ENCODE results near the gene GRK5.

The GRK5 gene

GRCh38 chr10:119362122-119362521, 154.8 kb downstream of the GRK5 start:
- Histone ChIP-seq H3K9me3 (no peaks in the 10 kb centered on the region), H3K36me3 (no peaks in the 10 kb centered on the region), H3K4me3 (ENCODE audit: low read depth, low read length) (no peak overlapping the region), H3K27me3 (no peaks in the 10 kb centered on the region), H3K4me1 (no peaks in the 10 kb centered on the region)
- no peak for DNase-seq
- no peak for TF ChIP-seq CTCF (IDR thresholded peaks at IDR 0.05; ENCODE audit: low read depth, low read length)

DNA sequence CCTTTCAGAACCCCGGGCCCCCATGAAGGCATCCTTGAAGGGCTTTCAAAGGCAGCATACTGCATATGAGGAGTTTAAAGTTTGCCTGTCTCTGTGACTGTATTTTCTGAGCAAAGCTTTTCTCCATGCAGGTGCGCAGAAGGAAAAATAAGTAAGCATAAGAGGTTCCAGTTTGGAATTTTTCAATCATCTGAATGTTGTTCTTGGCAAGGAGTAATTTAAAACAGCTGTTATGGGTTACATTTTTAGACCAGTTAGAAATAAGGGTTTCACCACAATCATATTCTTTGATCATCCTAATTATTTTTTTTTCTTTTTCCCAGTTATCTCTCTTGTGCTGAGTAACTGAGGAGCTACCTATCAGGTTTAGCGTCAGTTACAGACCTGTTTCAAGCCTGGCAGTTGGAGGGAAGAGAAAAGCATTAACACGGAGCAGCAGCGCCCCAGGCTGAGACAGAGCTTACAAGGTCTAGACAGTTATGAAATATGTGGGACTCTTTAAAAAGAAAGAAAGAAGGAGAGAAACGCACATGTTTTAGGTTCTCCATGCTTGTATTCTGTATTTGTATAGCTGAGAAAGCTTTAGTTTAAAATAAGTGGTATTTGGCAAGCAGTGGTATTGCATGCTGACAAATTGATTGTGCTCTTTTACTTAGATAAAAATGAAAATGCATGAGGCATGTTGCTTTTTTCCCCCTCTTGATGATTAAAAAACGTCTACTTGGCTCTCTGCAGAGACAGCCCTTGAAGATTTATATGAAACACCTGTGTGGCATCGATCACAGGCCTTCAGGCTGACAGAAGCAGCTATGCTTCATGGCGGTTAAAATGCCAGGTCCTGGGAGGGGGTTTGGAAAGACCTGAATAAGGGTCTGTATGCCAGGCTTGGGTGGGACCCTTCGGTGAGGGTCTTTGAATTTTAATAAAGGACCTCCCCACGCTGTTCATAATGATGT, 157.6 kb downstream of the GRK5 start:
- no peak overlapping the region for H3K4me3 ChIP-seq (ENCODE audit: low read depth, low read length)
- DNase-seq = no peak
- no peaks in the 10 kb centered on the region for H3K9me3 ChIP-seq
- no peaks in the 10 kb centered on the region for H3K4me1 ChIP-seq
- no peaks in the 10 kb centered on the region for H3K36me3 ChIP-seq
- no peak for TF ChIP-seq CTCF (IDR thresholded peaks at IDR 0.05; ENCODE audit: low read depth, low read length)
- H3K27me3 ChIP-seq = no peaks in the 10 kb centered on the region

- Histone ChIP-seq H3K9me3 (no peaks in the 10 kb centered on the region), H3K36me3 (no peaks in the 10 kb centered on the region), H3K4me1 (no peaks in the 10 kb centered on the region), H3K27me3 (no peaks in the 10 kb centered on the region), H3K4me3 (ENCODE audit: low read depth, low read length) (no peak overlapping the region)
- DNase-seq = no peak
- TF ChIP-seq CTCF (IDR thresholded peaks at IDR 0.05; ENCODE audit: low read depth, low read length) = no peak
Observed at GRCh38 chr10:119365773-119366599, 158.6 kb downstream of the GRK5 start.

DNA sequence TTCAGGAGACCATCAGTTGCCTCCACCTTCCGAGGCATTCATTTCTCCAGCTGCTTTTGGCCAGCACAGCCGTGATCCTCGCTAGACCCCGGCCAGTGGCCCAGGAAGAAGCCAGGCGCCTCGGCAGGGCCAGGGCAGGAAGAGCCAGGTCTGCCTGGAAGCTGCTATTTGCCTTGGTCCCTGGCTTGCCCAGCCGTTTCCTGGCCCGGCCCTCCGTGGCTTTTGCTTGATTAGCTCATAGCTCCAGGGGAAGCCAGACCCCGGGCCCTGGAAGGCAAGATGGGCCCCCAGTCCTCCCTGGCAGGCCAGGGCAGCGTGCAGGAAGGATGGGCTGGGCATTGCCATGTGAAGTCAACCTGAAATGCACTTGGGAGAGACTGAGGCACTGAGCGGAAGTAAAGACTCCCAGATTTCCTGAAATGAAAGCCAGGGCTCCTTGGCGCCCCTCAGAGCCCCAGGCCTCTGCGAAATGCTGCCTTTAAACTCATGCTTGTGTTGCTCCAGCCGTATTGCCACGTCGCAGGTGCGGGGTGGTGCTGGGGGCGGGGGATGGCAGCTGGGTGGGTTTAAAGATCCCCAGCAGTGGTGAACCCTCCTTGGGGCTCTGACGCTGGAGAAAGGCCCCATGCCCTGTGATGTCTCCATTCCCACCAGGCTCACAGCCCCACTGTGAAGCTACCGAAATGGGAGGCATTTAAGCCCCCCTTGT, 160.6 kb downstream of the GRK5 start:
- H3K9me3 ChIP-seq = no peaks in the 10 kb centered on the region
- no peaks in the 10 kb centered on the region for H3K4me1 ChIP-seq
- no peaks in the 10 kb centered on the region for H3K36me3 ChIP-seq
- no peak for DNase-seq
- H3K4me3 ChIP-seq (ENCODE audit: low read depth, low read length) = no peak overlapping the region
- H3K27me3 ChIP-seq = no peaks in the 10 kb centered on the region
- no peak for TF ChIP-seq CTCF (IDR thresholded peaks at IDR 0.05; ENCODE audit: low read depth, low read length)

- no peaks in the 10 kb centered on the region for H3K36me3 ChIP-seq
- no peak overlapping the region for H3K4me3 ChIP-seq (ENCODE audit: low read depth, low read length)
- TF ChIP-seq CTCF (IDR thresholded peaks at IDR 0.05; ENCODE audit: low read depth, low read length) = no peak
- H3K27me3 ChIP-seq = no peaks in the 10 kb centered on the region
- no peaks in the 10 kb centered on the region for H3K9me3 ChIP-seq
- H3K4me1 ChIP-seq = no peaks in the 10 kb centered on the region
- no peak for DNase-seq
Observed at GRCh38 chr10:119368581-119368980, 161.2 kb downstream of the GRK5 start.
